Neutrophil (primary cell): Measurements from ENCODE around the gene SLC10A3.
A peak's percentile ranks its signal among the peaks of the same experiment; 100 is the strongest.

Experiments
- H3K27ac ChIP-seq: fragments of 200-600 bp; sonication (generic); 2 replicates; pipeline ENCODE4 v1.5.1; 2016; ENCODE audit warnings: mild to moderate bottlenecking, moderate library complexity
- H3K27me3 ChIP-seq: fragments of 200-600 bp; sonication (generic); 2 replicates; pipeline ENCODE4 v1.6.0; 2016; ENCODE audit warnings: mild to moderate bottlenecking
- H3K36me3 ChIP-seq: fragments of 200-600 bp; sonication (generic); 2 replicates; pipeline ENCODE4 v1.5.1; 2017
- H3K4me1 ChIP-seq, 2 experiments: fragments of 200-600 bp in 1 of 2; sonication (generic) in 1 of 2; 1 replicate in 1 of 2; 2 replicates in 1 of 2; pipeline versions ENCODE4 v1.5.1 to v1.6.1; 2013 to 2016; ENCODE audit warnings: low read depth in 1 of 2, low read length in 1 of 2, mild to moderate bottlenecking in 1 of 2, moderate library complexity in 1 of 2; ENCODE audit not compliant: control insufficient read depth in 1 of 2, insufficient read depth in 1 of 2
- H3K4me3 ChIP-seq, 2 experiments: fragments of 200-600 bp in 1 of 2; sonication (generic) in 1 of 2; 1 replicate in 1 of 2; 2 replicates in 1 of 2; pipeline ENCODE4 v1.5.1; 2013 to 2016; ENCODE audit warnings: low read depth in 1 of 2, low read length in 1 of 2, mild to moderate bottlenecking in 1 of 2, moderate library complexity in 1 of 2
- H3K9me3 ChIP-seq: fragments of 200-600 bp; sonication (generic); 2 replicates; pipeline ENCODE4 v1.5.1; 2016
- TF ChIP-seq, protein P1 (sequence below): fragments of 200-600 bp; sonication (generic); IDR thresholded peaks from 2 replicates; pipeline ENCODE4 v1.5.1; 2016; ENCODE audit warnings: antibody characterized with exemption

SLC10A3 gene

GRCh38 chrX:154458116-154458953 is 32.1 kb downstream of the SLC10A3 start, which contains the start of gene PLXNA3:
TSS of gene PLXNA3 (plus strand) at chrX:154458281. CDS start at chrX:154460184, 1,903 bp downstream.
- no peaks in the 10 kb centered on the region for H3K9me3 ChIP-seq
- H3K36me3 ChIP-seq = no peaks in the 10 kb centered on the region
- TF ChIP-seq, protein P1, sequence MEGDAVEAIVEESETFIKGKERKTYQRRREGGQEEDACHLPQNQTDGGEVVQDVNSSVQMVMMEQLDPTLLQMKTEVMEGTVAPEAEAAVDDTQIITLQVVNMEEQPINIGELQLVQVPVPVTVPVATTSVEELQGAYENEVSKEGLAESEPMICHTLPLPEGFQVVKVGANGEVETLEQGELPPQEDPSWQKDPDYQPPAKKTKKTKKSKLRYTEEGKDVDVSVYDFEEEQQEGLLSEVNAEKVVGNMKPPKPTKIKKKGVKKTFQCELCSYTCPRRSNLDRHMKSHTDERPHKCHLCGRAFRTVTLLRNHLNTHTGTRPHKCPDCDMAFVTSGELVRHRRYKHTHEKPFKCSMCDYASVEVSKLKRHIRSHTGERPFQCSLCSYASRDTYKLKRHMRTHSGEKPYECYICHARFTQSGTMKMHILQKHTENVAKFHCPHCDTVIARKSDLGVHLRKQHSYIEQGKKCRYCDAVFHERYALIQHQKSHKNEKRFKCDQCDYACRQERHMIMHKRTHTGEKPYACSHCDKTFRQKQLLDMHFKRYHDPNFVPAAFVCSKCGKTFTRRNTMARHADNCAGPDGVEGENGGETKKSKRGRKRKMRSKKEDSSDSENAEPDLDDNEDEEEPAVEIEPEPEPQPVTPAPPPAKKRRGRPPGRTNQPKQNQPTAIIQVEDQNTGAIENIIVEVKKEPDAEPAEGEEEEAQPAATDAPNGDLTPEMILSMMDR = no peak
- peaks cover 27% of the 10 kb centered on the region for H3K27me3 ChIP-seq
- H3K27ac ChIP-seq = no peak within 1 kb of the TSS
- peak within 1 kb of the TSS; percentile 35 to 46 for H3K4me3 ChIP-seq
- peaks cover 6 to 7% of the 10 kb centered on the region in 2 experiments for H3K4me1 ChIP-seq

DNA sequence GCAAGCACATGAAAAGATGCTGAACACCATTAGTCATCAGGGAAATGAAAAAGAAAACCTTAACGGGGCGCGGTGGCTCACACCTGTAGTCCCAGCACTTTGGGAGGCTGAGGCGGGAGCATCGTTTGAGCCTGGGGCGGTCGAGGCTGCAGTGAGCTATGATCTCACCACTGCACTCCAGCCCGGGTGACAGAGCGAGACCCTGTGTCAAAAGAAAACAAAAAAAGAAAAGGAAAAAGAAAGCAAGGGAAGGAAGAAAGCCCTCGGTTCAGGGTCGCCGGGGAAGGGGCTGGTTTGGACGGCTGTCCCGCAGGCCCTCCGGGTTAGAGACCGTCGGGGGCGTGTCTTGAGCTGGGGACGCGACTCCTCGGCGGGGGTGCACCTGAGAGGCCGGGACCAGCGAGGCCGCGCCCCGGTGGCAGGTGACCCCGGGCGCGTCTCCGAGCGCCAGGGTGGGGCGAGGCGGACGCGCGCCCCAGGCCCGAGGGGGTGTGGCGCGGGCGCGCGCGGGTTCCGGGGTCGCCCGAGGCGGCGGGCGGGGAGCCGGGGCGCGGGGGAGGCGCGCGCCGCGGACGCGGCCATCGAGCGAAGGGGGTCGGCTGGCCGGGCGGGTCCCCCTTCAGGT is 32.8 kb downstream of the SLC10A3 start:
- Histone ChIP-seq H3K4me3 (peak overlapping the region; percentile 35 to 46), H3K27ac (no peak overlapping the region), H3K36me3 (no peaks in the 10 kb centered on the region), H3K27me3 (peaks cover 27% of the 10 kb centered on the region), H3K4me1 (peaks cover 6 to 7% of the 10 kb centered on the region in 2 experiments), H3K9me3 (no peaks in the 10 kb centered on the region)
- TF ChIP-seq, protein P1 = no peak

DNA sequence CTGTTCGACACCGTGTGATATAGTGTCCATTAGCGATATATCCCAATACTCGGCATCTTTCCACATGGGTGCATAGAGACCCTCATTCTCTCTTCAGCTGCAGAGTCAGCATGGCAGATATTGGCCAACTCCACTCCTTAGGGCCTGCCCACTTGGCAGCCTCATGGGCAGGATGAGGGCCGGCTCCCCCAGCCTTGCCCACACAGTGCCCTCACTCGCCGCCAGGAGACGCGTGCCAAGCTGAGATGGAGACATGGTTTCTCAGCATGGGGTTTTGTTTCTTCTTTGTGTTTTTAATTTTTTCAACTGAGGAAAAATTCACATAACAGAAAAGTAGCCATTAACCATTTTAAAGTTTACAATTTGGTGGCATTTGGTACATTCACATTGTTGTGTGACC is 37.6 kb downstream of the SLC10A3 start:
- Histone ChIP-seq H3K4me3 (no peak overlapping the region), H3K4me1 (peaks cover 0 to 4% of the 10 kb centered on the region in 2 experiments), H3K27ac (no peak overlapping the region), H3K27me3 (peaks cover 11% of the 10 kb centered on the region), H3K36me3 (peaks cover 27% of the 10 kb centered on the region), H3K9me3 (no peaks in the 10 kb centered on the region)
- TF ChIP-seq, protein P1 = no peak

- Histone ChIP-seq H3K36me3 (peaks cover 27% of the 10 kb centered on the region), H3K4me3 (no peak overlapping the region)
- TF ChIP-seq, protein P1 = no peak
Measured at GRCh38 chrX:154450312-154450711, 40.1 kb downstream of the SLC10A3 start.

DNA sequence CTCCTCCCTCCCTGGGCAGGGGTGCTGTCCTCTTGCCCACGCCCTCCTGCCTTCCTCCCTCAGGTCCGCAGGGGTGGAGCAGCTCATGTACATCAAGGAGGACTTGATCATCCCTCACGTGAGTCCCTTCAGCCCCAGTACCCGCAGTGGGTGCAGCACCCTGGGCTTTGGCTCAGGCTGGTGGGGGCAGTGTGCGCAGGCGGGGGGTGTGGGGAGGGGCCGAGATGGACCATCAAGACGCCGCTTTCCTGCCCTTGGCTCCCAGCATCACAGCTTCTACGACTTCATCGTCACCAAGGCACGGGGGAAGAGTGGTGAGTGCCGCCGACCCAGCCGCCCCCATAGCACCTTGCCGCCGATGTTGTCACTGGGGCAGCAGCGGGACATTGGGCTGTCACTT is 40.8 kb downstream of the SLC10A3 start:
- Histone ChIP-seq H3K4me3 (no peak overlapping the region), H3K27ac (no peak overlapping the region), H3K36me3 (peaks cover 27% of the 10 kb centered on the region), H3K9me3 (no peaks in the 10 kb centered on the region), H3K4me1 (peaks cover 5 to 7% of the 10 kb centered on the region in 2 experiments), H3K27me3 (no peaks in the 10 kb centered on the region)
- TF ChIP-seq, protein P1 = no peak

More at GRCh38 chrX:154450312-154450711, 40.1 kb downstream of the SLC10A3 start:
- H3K27ac ChIP-seq = no peak overlapping the region
- H3K4me1 ChIP-seq = peaks cover 0 to under 1% of the 10 kb centered on the region in 2 experiments
- no peaks in the 10 kb centered on the region for H3K9me3 ChIP-seq
- H3K27me3 ChIP-seq = no peaks in the 10 kb centered on the region
